Liver (tissue), 9 donors: ENCODE measurements around the gene EXO1. TPM values are rescaled to one million over a fixed set of nuclear protein-coding genes. Genes with fewer than 3 reads are reported as not detected.

Source experiments
- DNase-seq: peaks from one replicate; pipeline ENCODE4 v3.0.0-alpha.2; 2017; ENCODE audit warnings: low spot score
- H3K27ac ChIP-seq, 2 donors: one replicate each; pipeline ENCODE4 v1.7.0; 2013; ENCODE audit warnings: inconsistent platforms in 2 of 2, low read length in 2 of 2, control low read depth in 1 of 2, low read depth in 1 of 2, mild to moderate bottlenecking in 1 of 2
- H3K27me3 ChIP-seq, 4 donors: one replicate each; pipeline versions ENCODE4 v1.6.1 to v1.7.0; 2013; ENCODE audit warnings: low read length in 3 of 4, inconsistent platforms in 1 of 4, mild to moderate bottlenecking in 1 of 4, moderate library complexity in 1 of 4; ENCODE audit not compliant: control insufficient read depth in 4 of 4, insufficient read depth in 4 of 4
- H3K36me3 ChIP-seq, 4 donors: one replicate each; pipeline versions ENCODE4 v1.6.1 to v1.7.0; 2013; ENCODE audit warnings: low read length in 3 of 4, mild to moderate bottlenecking in 3 of 4, low read depth in 1 of 4, moderate library complexity in 1 of 4; ENCODE audit not compliant: control insufficient read depth in 4 of 4, insufficient read depth in 3 of 4
- H3K4me1 ChIP-seq, 4 donors: one replicate each; pipeline versions ENCODE4 v1.6.1 to v1.7.0; 2013; ENCODE audit warnings: low read length in 3 of 4, mild to moderate bottlenecking in 3 of 4, moderate library complexity in 1 of 4; ENCODE audit not compliant: control insufficient read depth in 4 of 4, insufficient read depth in 4 of 4
- H3K4me3 ChIP-seq, 3 donors: one replicate each; pipeline versions ENCODE4 v1.6.1 to v1.7.0; 2013; ENCODE audit warnings: low read length in 3 of 3, control low read depth in 1 of 3, low read depth in 1 of 3, mild to moderate bottlenecking in 1 of 3
- H3K9ac ChIP-seq, 2 donors: one replicate each; pipeline ENCODE4 v1.7.0; 2013; ENCODE audit warnings: low read length in 2 of 2, mild to moderate bottlenecking in 2 of 2, moderate library complexity in 2 of 2, control low read depth in 1 of 2, low read depth in 1 of 2
- H3K9me3 ChIP-seq, 4 donors: one replicate each; pipeline versions ENCODE4 v1.6.1 to v1.7.0; 2013; ENCODE audit warnings: low read length in 3 of 4; ENCODE audit not compliant: control insufficient read depth in 4 of 4
- ATF3 ChIP-seq: IDR thresholded peaks from 2 replicates; pipeline ENCODE4 v1.6.1; 2016; ENCODE audit warnings: antibody characterized with exemption
- EGR1 ChIP-seq, 2 donors: IDR thresholded peaks; 2 replicates each; pipeline ENCODE4 v1.6.1; 2016 to 2018; ENCODE audit warnings: antibody characterized with exemption in 2 of 2, low read depth in 2 of 2
- FOXA1 ChIP-seq: IDR thresholded peaks from 2 replicates; pipeline ENCODE4 v1.6.1; 2016; ENCODE audit warnings: antibody characterized with exemption
- FOXA2 ChIP-seq: IDR thresholded peaks from 2 replicates; pipeline ENCODE4 v1.6.1; 2016; ENCODE audit warnings: antibody characterized with exemption
- GABPA ChIP-seq, 2 donors: IDR thresholded peaks in 1 of 2; conservative IDR thresholded peaks in 1 of 2; 2 replicates each; pipeline ENCODE4 v1.6.1; 2016; ENCODE audit warnings: antibody characterized with exemption in 2 of 2, mild to moderate bottlenecking in 1 of 2, moderate library complexity in 1 of 2
- HNF4A ChIP-seq, 2 donors: conservative IDR thresholded peaks; 2 replicates each; pipeline ENCODE4 v1.6.1; 2016; ENCODE audit warnings: antibody characterized with exemption in 2 of 2, mild to moderate bottlenecking in 2 of 2
- HNF4G ChIP-seq: IDR thresholded peaks from 2 replicates; pipeline ENCODE4 v1.6.1; 2016; ENCODE audit warnings: antibody characterized with exemption
- JUND ChIP-seq, 2 donors: IDR thresholded peaks; 2 replicates each; pipeline ENCODE4 v1.6.1; 2016; ENCODE audit warnings: antibody characterized with exemption in 2 of 2
- NR2F2 ChIP-seq: IDR thresholded peaks from 2 replicates; pipeline ENCODE4 v1.6.1; 2016; ENCODE audit warnings: antibody characterized with exemption
- RAD21 ChIP-seq, 2 donors: IDR thresholded peaks; 2 replicates each; pipeline ENCODE4 v1.6.1; 2016; ENCODE audit warnings: antibody characterized with exemption in 2 of 2, mild to moderate bottlenecking in 2 of 2
- RXRA ChIP-seq, 2 donors: IDR thresholded peaks; 2 replicates each; pipeline ENCODE4 v1.6.1; 2017 to 2018; ENCODE audit warnings: antibody characterized with exemption in 2 of 2, mild to moderate bottlenecking in 1 of 2
- SP1 ChIP-seq: IDR thresholded peaks from 2 replicates; pipeline ENCODE4 v1.6.1; 2018; ENCODE audit warnings: antibody characterized with exemption, mild to moderate bottlenecking
- TAF1 ChIP-seq: conservative IDR thresholded peaks from 2 replicates; pipeline ENCODE4 v1.6.1; 2016; ENCODE audit warnings: antibody characterized with exemption, mild to moderate bottlenecking
- YY1 ChIP-seq: IDR thresholded peaks from 2 replicates; pipeline ENCODE4 v1.6.1; 2016; ENCODE audit warnings: antibody characterized with exemption, mild to moderate bottlenecking
- WGBS: extraction: QIAGEN DNeasy Blood & Tissue Kit; methylation state at CpG from one replicate; pipeline ENCODE4 v1.1.7; 2013; 5-methylcytosine and 5-hydroxymethylcytosine counted together
- polyA plus RNA-seq, 2 donors: library from polyadenylated mRNA; stranded (reverse) in 1 of 2; unstranded in 1 of 2; fragments of 200-250 nt in 1 of 2; fragments of >200 nt in 1 of 2; fragmentation: Nextera tagmentation in 1 of 2; extraction: Ambion mirVana in 1 of 2; gene quantifications; one replicate each; pipeline versions ENCODE4 v1.2.1 to v1.2.3, GENCODE V29; 2013 to 2015
- total RNA-seq, 2 donors: library from RNA; depleted of rRNA; stranded (reverse); fragments of >200 nt; gene quantifications; one replicate each; pipeline ENCODE4 v1.2.3, GENCODE V29; 2014
- TF ChIP-seq, protein P1 (sequence below): fragments of 150-350 bp; IDR thresholded peaks from 2 replicates; pipeline ENCODE4 v1.5.1; 2017; ENCODE audit warnings: improper control_type of control experiment, low read depth, low read length; ENCODE audit not compliant: missing input control
- TF ChIP-seq, protein P2 (sequence below): IDR thresholded peaks from 2 replicates; pipeline ENCODE4 v1.6.1; 2016; ENCODE audit warnings: antibody characterized with exemption, mild to moderate bottlenecking
- donor health status: healthy.
- donor health status: healthy.
- donor health status: healthy.
- donor health status: healthy.
- donor health status: healthy.

EXO1 gene
- total and polyA plus RNA-seq, 4 donors, result 0.25 to 16.2 (median 0.48) TPM

DNA sequence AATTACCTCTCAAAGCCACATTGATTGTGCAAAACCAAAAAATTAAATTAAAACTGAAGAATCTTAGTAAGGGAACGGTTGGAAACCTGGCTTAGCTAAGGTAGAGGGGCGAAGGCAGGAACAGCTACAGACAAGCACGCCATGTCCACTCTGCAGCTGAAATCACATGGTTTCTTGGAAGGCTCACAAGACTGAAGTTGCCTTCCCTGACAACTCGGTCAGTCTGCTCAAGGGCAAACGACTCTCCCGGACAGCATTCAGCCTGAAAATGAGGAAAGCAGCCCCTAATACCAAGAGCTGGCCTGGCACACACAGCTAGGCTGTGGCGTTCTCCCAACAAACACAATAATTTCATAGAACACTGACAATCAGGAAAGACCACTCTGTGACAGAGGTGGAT is 86.9 kb downstream of the EXO1 start:
- H3K27me3 ChIP-seq, result no peaks in the 10 kb centered on the region
- no peaks in the 10 kb centered on the region for H3K36me3 ChIP-seq
- no peak overlapping the region for H3K9ac ChIP-seq
- TF ChIP-seq GABPA (IDR thresholded peaks at IDR 0.05 in 1 of 2, conservative IDR thresholded peaks at IDR 0.05 in 1 of 2) (no peak), TAF1 (no peak), RXRA (IDR thresholded peaks at IDR 0.05) (no peak), JUND (IDR thresholded peaks at IDR 0.05) (no peak), ATF3 (no peak), EGR1 (IDR thresholded peaks at IDR 0.05; ENCODE audit: low read depth in 2 of 2) (no peak), SP1 (no peak), FOXA1 (no peak), NR2F2 (no peak), HNF4A (conservative IDR thresholded peaks at IDR 0.05) (no peak), HNF4G (no peak), RAD21 (IDR thresholded peaks at IDR 0.05) (no peak), FOXA2 (no peak), YY1 (no peak)
- TF ChIP-seq, protein P1, sequence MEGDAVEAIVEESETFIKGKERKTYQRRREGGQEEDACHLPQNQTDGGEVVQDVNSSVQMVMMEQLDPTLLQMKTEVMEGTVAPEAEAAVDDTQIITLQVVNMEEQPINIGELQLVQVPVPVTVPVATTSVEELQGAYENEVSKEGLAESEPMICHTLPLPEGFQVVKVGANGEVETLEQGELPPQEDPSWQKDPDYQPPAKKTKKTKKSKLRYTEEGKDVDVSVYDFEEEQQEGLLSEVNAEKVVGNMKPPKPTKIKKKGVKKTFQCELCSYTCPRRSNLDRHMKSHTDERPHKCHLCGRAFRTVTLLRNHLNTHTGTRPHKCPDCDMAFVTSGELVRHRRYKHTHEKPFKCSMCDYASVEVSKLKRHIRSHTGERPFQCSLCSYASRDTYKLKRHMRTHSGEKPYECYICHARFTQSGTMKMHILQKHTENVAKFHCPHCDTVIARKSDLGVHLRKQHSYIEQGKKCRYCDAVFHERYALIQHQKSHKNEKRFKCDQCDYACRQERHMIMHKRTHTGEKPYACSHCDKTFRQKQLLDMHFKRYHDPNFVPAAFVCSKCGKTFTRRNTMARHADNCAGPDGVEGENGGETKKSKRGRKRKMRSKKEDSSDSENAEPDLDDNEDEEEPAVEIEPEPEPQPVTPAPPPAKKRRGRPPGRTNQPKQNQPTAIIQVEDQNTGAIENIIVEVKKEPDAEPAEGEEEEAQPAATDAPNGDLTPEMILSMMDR, result no peak
- TF ChIP-seq, protein P2, sequence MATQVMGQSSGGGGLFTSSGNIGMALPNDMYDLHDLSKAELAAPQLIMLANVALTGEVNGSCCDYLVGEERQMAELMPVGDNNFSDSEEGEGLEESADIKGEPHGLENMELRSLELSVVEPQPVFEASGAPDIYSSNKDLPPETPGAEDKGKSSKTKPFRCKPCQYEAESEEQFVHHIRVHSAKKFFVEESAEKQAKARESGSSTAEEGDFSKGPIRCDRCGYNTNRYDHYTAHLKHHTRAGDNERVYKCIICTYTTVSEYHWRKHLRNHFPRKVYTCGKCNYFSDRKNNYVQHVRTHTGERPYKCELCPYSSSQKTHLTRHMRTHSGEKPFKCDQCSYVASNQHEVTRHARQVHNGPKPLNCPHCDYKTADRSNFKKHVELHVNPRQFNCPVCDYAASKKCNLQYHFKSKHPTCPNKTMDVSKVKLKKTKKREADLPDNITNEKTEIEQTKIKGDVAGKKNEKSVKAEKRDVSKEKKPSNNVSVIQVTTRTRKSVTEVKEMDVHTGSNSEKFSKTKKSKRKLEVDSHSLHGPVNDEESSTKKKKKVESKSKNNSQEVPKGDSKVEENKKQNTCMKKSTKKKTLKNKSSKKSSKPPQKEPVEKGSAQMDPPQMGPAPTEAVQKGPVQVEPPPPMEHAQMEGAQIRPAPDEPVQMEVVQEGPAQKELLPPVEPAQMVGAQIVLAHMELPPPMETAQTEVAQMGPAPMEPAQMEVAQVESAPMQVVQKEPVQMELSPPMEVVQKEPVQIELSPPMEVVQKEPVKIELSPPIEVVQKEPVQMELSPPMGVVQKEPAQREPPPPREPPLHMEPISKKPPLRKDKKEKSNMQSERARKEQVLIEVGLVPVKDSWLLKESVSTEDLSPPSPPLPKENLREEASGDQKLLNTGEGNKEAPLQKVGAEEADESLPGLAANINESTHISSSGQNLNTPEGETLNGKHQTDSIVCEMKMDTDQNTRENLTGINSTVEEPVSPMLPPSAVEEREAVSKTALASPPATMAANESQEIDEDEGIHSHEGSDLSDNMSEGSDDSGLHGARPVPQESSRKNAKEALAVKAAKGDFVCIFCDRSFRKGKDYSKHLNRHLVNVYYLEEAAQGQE, result no peak
- H3K4me1 ChIP-seq, result no peaks in the 10 kb centered on the region
- H3K9me3 ChIP-seq, result no peaks in the 10 kb centered on the region
- no peak for DNase-seq
- H3K4me3 ChIP-seq, result no peak overlapping the region
- H3K27ac ChIP-seq, result no peak overlapping the region
- 77% methylated on average over 7 of the region's 7 CpGs for WGBS

Other genes starting within 250 kb of the EXO1 start
- 1 to 10 TPM; 5.6 to 8.1 TPM for gene CHML, start 207.8 kb upstream of the EXO1 start, total RNA-seq
- 1 to 10 TPM in 1 of 2 donors, under 1 TPM in 1; 0.53 to 1.0 TPM for gene CHML, start 207.8 kb upstream of the EXO1 start, polyA plus RNA-seq
- gene OPN3, start 207.8 kb upstream of the EXO1 start, total RNA-seq, result 10 to 100 TPM; 17.7 to 19.1 TPM
- 10 to 100 TPM; 11.3 to 13.3 TPM for gene OPN3, start 207.8 kb upstream of the EXO1 start, polyA plus RNA-seq
- under 1 TPM; 0.08 to 0.70 TPM for gene WDR64, start 195.9 kb upstream of the EXO1 start, total RNA-seq
- under 1 TPM; 0.02 to 0.26 TPM for gene WDR64, start 195.9 kb upstream of the EXO1 start, polyA plus RNA-seq
- not detected for gene BECN2, start 109.6 kb downstream of the EXO1 start, total RNA-seq
- not detected for gene BECN2, start 109.6 kb downstream of the EXO1 start, polyA plus RNA-seq
- gene MAP1LC3C, start 150.9 kb downstream of the EXO1 start, total RNA-seq, result not detected
- not detected for gene MAP1LC3C, start 150.9 kb downstream of the EXO1 start, polyA plus RNA-seq